K562 (cell line): ENCODE measurements around the gene SH2D7. TPM values are rescaled to one million over a fixed set of nuclear protein-coding genes. Genes with fewer than 3 reads are reported as not detected.

Experiments used
- ATAC-seq: fragments of 200-7000 bp; cut with Tn5 transposase; 3 replicates; pipeline ENCODE4 v1.9.1; 2020; ENCODE audit warnings: moderate library complexity
- BruUV-seq: library from RNA; stranded (reverse); fragments of 400-500 nt; replicated peaks from 2 replicates; lab custom pipeline; 2021; lab: Mats Ljungman, UMichigan
- CTCF ChIA-PET: fragments of 300-600 bp; formaldehyde crosslinking; extraction: SDS; loops from one replicate; lab custom pipeline; 2021; ENCODE audit warnings: low intra/inter-chr PET ratio; lab: Yijun Ruan, JAX
- POLR2A ChIA-PET: fragments of 300-600, 350-650 bp; sonication (Branson Sonifier 250); formaldehyde crosslinking; extraction: SDS; loops from one replicate; lab custom pipeline; 2021; ENCODE audit warnings: antibody characterized with exemption, inconsistent platforms; lab: Yijun Ruan, JAX
- DNase-seq, 4 experiments: peaks; one replicate each; pipeline versions ENCODE4 v3.0.0 to v3.0.0-alpha.2; 2011 to 2018; ENCODE audit warnings: low spot score in 3 of 4, mixed read lengths in 3 of 4; ENCODE audit errors: extremely low read depth in 1 of 4
- FAIRE-seq: peaks from 2 replicates; lab custom pipeline; 2011; peaks lifted over from hg19 to GRCh38; lab: Jason Lieb, UNC
- H2AFZ ChIP-seq: 2 replicates; pipeline ENCODE4 v1.6.0; 2011; ENCODE audit warnings: low read depth, low read length, control low read depth, inconsistent platforms
- H3K27ac ChIP-seq: fragments of 200-600 bp; 3 replicates; pipeline ENCODE4 v1.8.0; 2011; ENCODE audit warnings: low read depth, mild to moderate bottlenecking, control low read depth, inconsistent platforms, low read length, moderate library complexity, mixed read lengths; ENCODE audit errors: extremely low read depth
- H3K27me3 ChIP-seq, 2 experiments: fragments of 300-600 bp in 1 of 2; 2 replicates in 1 of 2; 3 replicates in 1 of 2; pipeline versions ENCODE4 v1.6.0 to v1.8.0; 2011; ENCODE audit warnings: inconsistent platforms in 2 of 2, low read length in 2 of 2, mild to moderate bottlenecking in 1 of 2, mixed read lengths in 1 of 2, moderate library complexity in 1 of 2; ENCODE audit not compliant: control insufficient read depth in 2 of 2, insufficient read depth in 2 of 2
- H3K36me3 ChIP-seq: fragments of 300-600 bp; 3 replicates; pipeline ENCODE4 v1.8.0; 2011; ENCODE audit warnings: mild to moderate bottlenecking, low read length, inconsistent platforms; ENCODE audit not compliant: control insufficient read depth, insufficient read depth
- H3K4me1 ChIP-seq, 2 experiments: fragments of 200-600 bp in 1 of 2; replicated peaks in 1 of 2; 2 replicates in 1 of 2; 3 replicates in 1 of 2; pipeline versions ENCODE4 v1.5.1 to v1.8.0; 2011; ENCODE audit warnings: inconsistent platforms in 2 of 2, low read length in 2 of 2, mild to moderate bottlenecking in 1 of 2, mixed read lengths in 1 of 2, moderate library complexity in 1 of 2; ENCODE audit not compliant: control insufficient read depth in 2 of 2, insufficient read depth in 2 of 2
- H3K4me2 ChIP-seq: 2 replicates; pipeline ENCODE4 v1.6.1; 2011; ENCODE audit warnings: low read length, control low read depth, inconsistent platforms, mixed read lengths; ENCODE audit not compliant: insufficient read depth
- H3K4me3 ChIP-seq: fragments of 200-600 bp; sonication (generic), shearing (Covaris generic); 2 replicates; pipeline ENCODE4 v1.5.1; 2016; ENCODE audit warnings: control low read depth, inconsistent platforms
- H3K79me2 ChIP-seq: fragments of 200-600 bp; 3 replicates; pipeline ENCODE4 v1.8.0; 2011; ENCODE audit warnings: low read length, inconsistent platforms; ENCODE audit not compliant: control insufficient read depth, insufficient read depth
- H3K9ac ChIP-seq, 2 experiments: 2 replicates each; pipeline versions ENCODE4 v1.6.0 to v1.6.1; 2011; ENCODE audit warnings: low read depth in 2 of 2, low read length in 2 of 2, control low read depth in 1 of 2, inconsistent platforms in 1 of 2, mild to moderate bottlenecking in 1 of 2, mixed read lengths in 1 of 2; ENCODE audit not compliant: insufficient read depth in 1 of 2
- H3K9me1 ChIP-seq: one replicate; pipeline ENCODE4 v1.6.0; 2011; ENCODE audit warnings: inconsistent platforms, mild to moderate bottlenecking, low read length, moderate library complexity; ENCODE audit not compliant: control insufficient read depth, insufficient read depth
- H3K9me3 ChIP-seq: replicated peaks from 2 replicates; pipeline ENCODE4 v1.5.1; 2011; ENCODE audit warnings: low read depth, low read length, inconsistent platforms; ENCODE audit not compliant: control insufficient read depth, insufficient read depth
- H4K20me1 ChIP-seq: replicated peaks from 2 replicates; pipeline ENCODE4 v1.6.1; 2011; ENCODE audit warnings: low read length, inconsistent platforms, mixed read lengths; ENCODE audit not compliant: control insufficient read depth, insufficient read depth
- ESRRA ChIP-seq: fragments of 450-650 bp; IDR thresholded peaks from 2 replicates; pipeline ENCODE4 v1.6.1; 2014; ENCODE audit warnings: low read depth, mild to moderate bottlenecking, moderate library complexity, borderline replicate concordance
- HCFC1 ChIP-seq: IDR thresholded peaks from 2 replicates; pipeline ENCODE4 v1.6.1; 2012; ENCODE audit warnings: low read depth, low read length, improper control_type of control experiment
- KAT8 ChIP-seq: fragments of 450-650 bp; IDR thresholded peaks from 2 replicates; pipeline ENCODE4 v1.6.1; 2016; ENCODE audit warnings: low read depth, mild to moderate bottlenecking
- MTA3 ChIP-seq: fragments of 450-650 bp; formaldehyde crosslinking; IDR thresholded peaks from 2 replicates; pipeline ENCODE4 v1.6.1; 2017; ENCODE audit warnings: mild to moderate bottlenecking, borderline replicate concordance
- RB1 ChIP-seq: fragments of 450-650 bp; IDR thresholded peaks from 2 replicates; pipeline ENCODE4 v1.6.1; 2017; ENCODE audit warnings: low read depth, mild to moderate bottlenecking
- RCOR1 ChIP-seq, 2 experiments: IDR thresholded peaks; 2 replicates each; pipeline ENCODE4 v1.6.1; 2012; ENCODE audit warnings: low read depth in 2 of 2, low read length in 2 of 2, borderline replicate concordance in 1 of 2, improper control_type of control experiment in 1 of 2
- SMC3 ChIP-seq: conservative IDR thresholded peaks from 2 replicates; pipeline ENCODE4 v1.6.1; 2011; ENCODE audit warnings: low read depth, low read length, improper control_type of control experiment; ENCODE audit not compliant: insufficient read depth
- STAG1 ChIP-seq: sonication (generic); formaldehyde crosslinking; IDR thresholded peaks from 2 replicates; pipeline ENCODE4 v1.5.0; 2020; ENCODE audit warnings: missing genetic modification reagents, borderline replicate concordance
- ZKSCAN1 ChIP-seq: fragments of 150-350 bp; IDR thresholded peaks from 2 replicates; pipeline ENCODE4 v1.6.1; 2016; ENCODE audit warnings: low read depth, low read length
- ZKSCAN3 ChIP-seq: fragments of 250-450 bp; sonication (Bioruptor Pico); IDR thresholded peaks from 2 replicates; pipeline ENCODE4 v1.4.0; 2020
- ZNF134 ChIP-seq: fragments of 250-450 bp; sonication (Bioruptor Pico); conservative IDR thresholded peaks from 2 replicates; pipeline ENCODE4 v1.4.0; 2020
- ZNF311 ChIP-seq: fragments of 250-450 bp; sonication (Bioruptor Pico); IDR thresholded peaks from 2 replicates; pipeline ENCODE4 v1.4.0; 2020; ENCODE audit warnings: mild to moderate bottlenecking, moderate library complexity
- ZNF75A ChIP-seq: fragments of 450-650 bp; formaldehyde crosslinking; IDR thresholded peaks from 2 replicates; pipeline ENCODE4 v1.4.0; 2020; ENCODE audit warnings: mild to moderate bottlenecking
- WGBS: fragments of 100-300 bp; shearing (Covaris generic); methylation state at CpG from one replicate; pipeline ENCODE4 v1.1.6; 2016; ENCODE audit warnings: low coverage, mixed read lengths; ENCODE audit not compliant: insufficient coverage; ENCODE audit errors: missing lambda C conversion rate; 5-methylcytosine and 5-hydroxymethylcytosine counted together
- in situ Hi-C: fragments of 300-500 bp; cut with MboI; formaldehyde crosslinking; loops from 4 replicates; pipeline ENCODE4 v1.15.0; 2018; ENCODE audit warnings: inconsistent platforms, mixed read lengths
- intact Hi-C: fragments of 100-400 bp; cut with micrococcal nuclease; formaldehyde crosslinking; loops from 2 replicates; pipeline ENCODE4 v1.14.2; 2022
- polyA plus RNA-seq, 8 experiments: library from polyadenylated mRNA; depleted of rRNA in 4 of 8; stranded (reverse) in 5 of 8; unstranded in 3 of 8; fragments of >200 nt; fragmentation: Nextera tagmentation in 2 of 8; fragmentation: Illumina TruSeq in 1 of 8; extraction: Ambion mirVana in 2 of 8; extraction: Trizol in 1 of 8; gene quantifications; 2 replicates each; pipeline versions ENCODE4 v1.2.1 to v1.2.3, GENCODE V29; 2011 to 2014; ENCODE audit warnings: inconsistent platforms in 1 of 8, missing spikeins in 1 of 8
- total RNA-seq, 7 experiments: library from RNA; depleted of rRNA in 6 of 7; stranded (reverse); fragments of >200 nt in 6 of 7; fragmentation: Illumina TruSeq in 2 of 7; extraction: Trizol in 2 of 7; gene quantifications; 2 replicates each; pipeline versions ENCODE4 v1.2.1 to v1.2.3, GENCODE V29; 2011 to 2021; ENCODE audit warnings: low replicate concordance in 1 of 7
- TF ChIP-seq, protein P1 (sequence below): fragments of 450-650 bp; formaldehyde crosslinking; IDR thresholded peaks from 2 replicates; pipeline ENCODE4 v1.4.0; 2020; ENCODE audit warnings: mild to moderate bottlenecking, moderate library complexity
- TF ChIP-seq, protein P2 (sequence below): fragments of 200-800 bp; sonication (Bioruptor generic); IDR thresholded peaks from 2 replicates; pipeline ENCODE4 v1.6.1; 2017; ENCODE audit warnings: missing genetic modification characterization, missing compliant biosample characterization
- TF ChIP-seq, protein P3 (sequence below), 3 experiments: IDR thresholded peaks in 2 of 3; conservative IDR thresholded peaks in 1 of 3; 2 replicates each; pipeline ENCODE4 v1.5.1; 2011 to 2012; ENCODE audit warnings: low read length in 3 of 3, mild to moderate bottlenecking in 3 of 3, control low read depth in 2 of 3, improper control_type of control experiment in 1 of 3, inconsistent platforms in 1 of 3, low read depth in 1 of 3, mixed read lengths in 1 of 3, moderate library complexity in 1 of 3; ENCODE audit not compliant: insufficient read depth in 2 of 3

Gene SH2D7
- total and polyA plus RNA-seq, 9 of the 15 experiments (the other 6 are each of a cell fraction or from before 2014, with no cell fraction given) = not detected

DNA sequence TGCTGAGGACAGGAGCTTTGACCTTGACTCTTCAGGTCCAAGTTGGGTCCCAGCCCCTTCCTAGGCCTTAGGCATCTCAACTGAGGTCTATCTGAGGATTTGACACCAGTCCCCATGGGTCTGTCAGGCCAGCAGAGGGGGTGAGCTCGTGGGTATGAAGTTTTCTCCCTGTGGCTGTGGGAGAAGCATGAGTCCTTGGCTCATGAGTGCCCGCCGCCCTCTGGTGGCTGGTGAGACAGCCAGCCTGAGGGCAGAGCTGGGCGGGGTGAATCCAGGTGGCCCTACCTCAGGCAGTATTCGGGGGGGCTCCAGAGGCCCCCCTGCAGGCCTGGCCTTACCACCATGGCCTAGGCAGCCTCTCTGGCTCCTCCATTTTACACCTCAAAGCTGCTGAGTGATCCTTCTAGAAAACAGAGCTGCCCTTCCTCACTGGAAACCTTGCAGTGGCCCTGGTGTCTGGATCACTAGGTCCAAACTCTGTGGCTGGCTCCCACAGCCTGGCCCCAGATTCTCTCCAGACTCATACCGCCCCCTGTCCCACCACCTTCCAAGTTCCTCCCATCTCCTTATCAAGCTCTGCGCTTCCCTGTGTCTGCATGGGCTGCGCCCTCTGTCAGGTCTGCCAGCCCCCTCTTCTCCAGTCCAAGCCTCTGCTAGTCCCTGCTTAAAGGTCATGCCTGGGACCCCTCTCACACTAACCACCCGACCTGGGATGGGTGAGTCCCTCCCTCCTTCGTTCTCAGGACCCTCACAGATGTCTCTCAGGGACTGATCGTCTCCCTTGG is 16.1 kb downstream of the SH2D7 start:
- DNase-seq = peak; percentile 73 to 75 (median 74)
- BruUV-seq = no TSS peak
- CTCF ChIA-PET = interaction anchor here (0.7 to 1.8 kb wide), 7 partner anchors 104 to 209 kb away, joined by 3 to 16 read pairs (median 4); no protein-coding TSS in a partner anchor
- H3K4me3 ChIP-seq = no peak overlapping the region
- no peaks in the 10 kb centered on the region for H3K79me2 ChIP-seq
- no peak overlapping the region for H2AFZ ChIP-seq
- no peaks in the 10 kb centered on the region for H3K36me3 ChIP-seq
- POLR2A ChIA-PET = interaction anchor here (0.6 to 1.3 kb wide), 7 partner anchors 14 to 310 kb away, joined by 3 to 5 read pairs (median 3); no protein-coding TSS in a partner anchor
- peak; percentile 56 for FAIRE-seq
- 34% methylated on average over 11 of the region's 11 CpGs for WGBS
- H3K27ac ChIP-seq = no peak overlapping the region
- ATAC-seq = peak; percentile 92
- intact Hi-C loops = loop anchor here (1.0 kb wide), 2 partner anchors 108 to 149 kb away; no protein-coding TSS in a partner anchor
- no peak overlapping the region for H3K4me2 ChIP-seq
- H3K9ac ChIP-seq = no peak overlapping the region
- no peaks in the 10 kb centered on the region for H3K9me3 ChIP-seq
- in situ Hi-C loops = no loop called here
- no peaks in the 10 kb centered on the region for H3K27me3 ChIP-seq
- peaks cover 0 to 7% of the 10 kb centered on the region in 2 experiments; a peak in 2 of 5 replicates for H3K4me1 ChIP-seq
- H4K20me1 ChIP-seq = peaks cover 7% of the 10 kb centered on the region; the same call in 1 of the 2 replicates
- no peaks in the 10 kb centered on the region for H3K9me1 ChIP-seq
- TF ChIP-seq, protein P1, sequence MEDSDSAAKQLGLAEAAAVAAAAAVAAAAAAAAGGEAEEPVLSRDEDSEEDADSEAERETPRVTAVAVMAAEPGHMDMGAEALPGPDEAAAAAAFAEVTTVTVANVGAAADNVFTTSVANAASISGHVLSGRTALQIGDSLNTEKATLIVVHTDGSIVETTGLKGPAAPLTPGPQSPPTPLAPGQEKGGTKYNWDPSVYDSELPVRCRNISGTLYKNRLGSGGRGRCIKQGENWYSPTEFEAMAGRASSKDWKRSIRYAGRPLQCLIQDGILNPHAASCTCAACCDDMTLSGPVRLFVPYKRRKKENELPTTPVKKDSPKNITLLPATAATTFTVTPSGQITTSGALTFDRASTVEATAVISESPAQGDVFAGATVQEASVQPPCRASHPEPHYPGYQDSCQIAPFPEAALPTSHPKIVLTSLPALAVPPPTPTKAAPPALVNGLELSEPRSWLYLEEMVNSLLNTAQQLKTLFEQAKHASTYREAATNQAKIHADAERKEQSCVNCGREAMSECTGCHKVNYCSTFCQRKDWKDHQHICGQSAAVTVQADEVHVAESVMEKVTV (CRISPR knock-in tag) = peak; percentile 66
- TF ChIP-seq SMC3 (peak; percentile 95), ZNF75A (CRISPR knock-in tag) (peak; percentile 80; the same call in 1 of the 2 replicates), STAG1 (CRISPR knock-in tag) (0 out of 2 replicates have a peak, but pooled peaks have one; percentile 19), MTA3 (0 out of 2 replicates have a peak, but pooled peaks have one; percentile 53), ZNF134 (CRISPR knock-in tag) (no peak), ZNF311 (CRISPR knock-in tag) (no peak), ZKSCAN3 (no peak), RCOR1 (IDR thresholded peaks at IDR 0.05; ENCODE audit: borderline replicate concordance in 1 of 2, low read depth in 2 of 2, low read length in 2 of 2) (0 out of 4 replicates have a peak, but pooled peaks of 1 of the 2 experiments have one; percentile 9), HCFC1 (0 out of 2 replicates have a peak, but pooled peaks have one; percentile 12), ESRRA (peak; percentile 56; the same call in 1 of the 2 replicates), RB1 (peak; percentile 30; the same call in 1 of the 2 replicates), ZKSCAN1 (0 out of 2 replicates have a peak, but pooled peaks have one; percentile 11), KAT8 (no peak)
- TF ChIP-seq, protein P2, sequence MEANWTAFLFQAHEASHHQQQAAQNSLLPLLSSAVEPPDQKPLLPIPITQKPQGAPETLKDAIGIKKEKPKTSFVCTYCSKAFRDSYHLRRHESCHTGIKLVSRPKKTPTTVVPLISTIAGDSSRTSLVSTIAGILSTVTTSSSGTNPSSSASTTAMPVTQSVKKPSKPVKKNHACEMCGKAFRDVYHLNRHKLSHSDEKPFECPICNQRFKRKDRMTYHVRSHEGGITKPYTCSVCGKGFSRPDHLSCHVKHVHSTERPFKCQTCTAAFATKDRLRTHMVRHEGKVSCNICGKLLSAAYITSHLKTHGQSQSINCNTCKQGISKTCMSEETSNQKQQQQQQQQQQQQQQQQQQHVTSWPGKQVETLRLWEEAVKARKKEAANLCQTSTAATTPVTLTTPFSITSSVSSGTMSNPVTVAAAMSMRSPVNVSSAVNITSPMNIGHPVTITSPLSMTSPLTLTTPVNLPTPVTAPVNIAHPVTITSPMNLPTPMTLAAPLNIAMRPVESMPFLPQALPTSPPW (CRISPR knock-in tag) = peak; percentile 63; the same call in 1 of the 2 replicates
- TF ChIP-seq, protein P3, sequence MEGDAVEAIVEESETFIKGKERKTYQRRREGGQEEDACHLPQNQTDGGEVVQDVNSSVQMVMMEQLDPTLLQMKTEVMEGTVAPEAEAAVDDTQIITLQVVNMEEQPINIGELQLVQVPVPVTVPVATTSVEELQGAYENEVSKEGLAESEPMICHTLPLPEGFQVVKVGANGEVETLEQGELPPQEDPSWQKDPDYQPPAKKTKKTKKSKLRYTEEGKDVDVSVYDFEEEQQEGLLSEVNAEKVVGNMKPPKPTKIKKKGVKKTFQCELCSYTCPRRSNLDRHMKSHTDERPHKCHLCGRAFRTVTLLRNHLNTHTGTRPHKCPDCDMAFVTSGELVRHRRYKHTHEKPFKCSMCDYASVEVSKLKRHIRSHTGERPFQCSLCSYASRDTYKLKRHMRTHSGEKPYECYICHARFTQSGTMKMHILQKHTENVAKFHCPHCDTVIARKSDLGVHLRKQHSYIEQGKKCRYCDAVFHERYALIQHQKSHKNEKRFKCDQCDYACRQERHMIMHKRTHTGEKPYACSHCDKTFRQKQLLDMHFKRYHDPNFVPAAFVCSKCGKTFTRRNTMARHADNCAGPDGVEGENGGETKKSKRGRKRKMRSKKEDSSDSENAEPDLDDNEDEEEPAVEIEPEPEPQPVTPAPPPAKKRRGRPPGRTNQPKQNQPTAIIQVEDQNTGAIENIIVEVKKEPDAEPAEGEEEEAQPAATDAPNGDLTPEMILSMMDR (IDR thresholded peaks at IDR 0.05 in 2 of 3, conservative IDR thresholded peaks at IDR 0.05 in 1 of 3; ENCODE audit: insufficient read depth in 2 of 3, low read depth in 1 of 3, low read length in 3 of 3) = peak; percentile 86 to 97 (median 89)
